ENCODE results near the gene POU2F1.
A peak's percentile ranks its signal among the peaks of the same experiment; 100 is the strongest.

Gene POU2F1

DNA sequence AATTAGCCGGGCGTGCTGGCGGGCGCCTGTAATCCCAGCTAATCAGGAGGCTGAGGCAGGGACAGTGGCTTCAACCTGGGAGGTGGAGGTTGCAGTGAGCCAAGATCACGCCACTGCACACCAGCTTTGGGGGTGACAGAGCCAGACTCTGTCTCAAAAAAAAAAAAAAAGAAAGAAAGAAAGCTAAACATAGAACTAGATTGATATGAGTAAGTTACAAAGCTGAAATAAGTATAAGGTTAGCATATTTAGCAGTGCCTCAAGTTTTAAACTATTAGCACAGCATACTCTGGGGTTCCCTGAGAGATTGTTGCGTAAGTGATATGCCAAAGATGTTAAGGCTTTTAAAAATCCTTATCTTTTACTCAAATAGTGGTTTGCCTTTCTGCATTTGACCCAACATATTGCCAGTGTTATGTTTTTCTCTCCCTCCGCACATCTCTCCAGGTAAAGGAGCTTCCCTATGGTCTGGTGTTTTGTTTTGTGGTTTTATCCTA, 171.6 kb downstream of the POU2F1 start:
- no peak for DNase-seq (ENCODE audit: low read depth, low spot score)
- no peak overlapping the region for H3K4me3 ChIP-seq (ENCODE audit: low read depth, low read length)
- TF ChIP-seq, protein P1, sequence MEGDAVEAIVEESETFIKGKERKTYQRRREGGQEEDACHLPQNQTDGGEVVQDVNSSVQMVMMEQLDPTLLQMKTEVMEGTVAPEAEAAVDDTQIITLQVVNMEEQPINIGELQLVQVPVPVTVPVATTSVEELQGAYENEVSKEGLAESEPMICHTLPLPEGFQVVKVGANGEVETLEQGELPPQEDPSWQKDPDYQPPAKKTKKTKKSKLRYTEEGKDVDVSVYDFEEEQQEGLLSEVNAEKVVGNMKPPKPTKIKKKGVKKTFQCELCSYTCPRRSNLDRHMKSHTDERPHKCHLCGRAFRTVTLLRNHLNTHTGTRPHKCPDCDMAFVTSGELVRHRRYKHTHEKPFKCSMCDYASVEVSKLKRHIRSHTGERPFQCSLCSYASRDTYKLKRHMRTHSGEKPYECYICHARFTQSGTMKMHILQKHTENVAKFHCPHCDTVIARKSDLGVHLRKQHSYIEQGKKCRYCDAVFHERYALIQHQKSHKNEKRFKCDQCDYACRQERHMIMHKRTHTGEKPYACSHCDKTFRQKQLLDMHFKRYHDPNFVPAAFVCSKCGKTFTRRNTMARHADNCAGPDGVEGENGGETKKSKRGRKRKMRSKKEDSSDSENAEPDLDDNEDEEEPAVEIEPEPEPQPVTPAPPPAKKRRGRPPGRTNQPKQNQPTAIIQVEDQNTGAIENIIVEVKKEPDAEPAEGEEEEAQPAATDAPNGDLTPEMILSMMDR (IDR thresholded peaks at IDR 0.05; ENCODE audit: low read depth, low read length), result no peak
- in situ Hi-C loops (cut with HindIII; ENCODE audit: low sequenced_read_pairs), result no loop called here

DNA sequence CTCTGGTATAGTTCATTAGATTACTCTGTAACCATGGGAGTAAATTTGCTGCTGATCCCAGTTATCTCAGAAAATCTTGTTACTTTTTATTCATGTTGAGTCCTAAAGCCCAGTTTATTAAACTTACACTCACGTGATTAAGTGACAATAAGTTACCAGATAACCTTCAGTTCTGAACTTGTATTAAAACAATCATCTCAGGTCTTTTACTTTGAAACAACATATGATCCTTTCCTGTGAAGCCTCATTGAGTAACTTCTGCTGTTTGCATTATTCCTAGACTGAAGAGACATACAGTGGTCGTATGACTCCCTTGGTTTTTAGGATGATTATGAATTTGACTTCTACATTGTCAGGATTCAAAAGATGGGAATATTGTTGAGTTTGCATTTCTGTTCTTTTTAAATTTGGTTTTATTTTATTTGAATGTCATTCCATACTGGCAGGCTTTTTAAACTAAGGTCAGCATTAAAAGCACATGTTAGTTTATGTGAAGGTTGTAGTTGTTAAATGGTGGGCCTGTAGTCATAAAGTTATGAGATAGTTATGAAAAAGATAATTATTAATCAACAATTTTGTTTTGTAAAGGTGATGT, 179.8 kb downstream of the POU2F1 start:
- in situ Hi-C loops (cut with HindIII; ENCODE audit: low sequenced_read_pairs), result no loop called here

DNA sequence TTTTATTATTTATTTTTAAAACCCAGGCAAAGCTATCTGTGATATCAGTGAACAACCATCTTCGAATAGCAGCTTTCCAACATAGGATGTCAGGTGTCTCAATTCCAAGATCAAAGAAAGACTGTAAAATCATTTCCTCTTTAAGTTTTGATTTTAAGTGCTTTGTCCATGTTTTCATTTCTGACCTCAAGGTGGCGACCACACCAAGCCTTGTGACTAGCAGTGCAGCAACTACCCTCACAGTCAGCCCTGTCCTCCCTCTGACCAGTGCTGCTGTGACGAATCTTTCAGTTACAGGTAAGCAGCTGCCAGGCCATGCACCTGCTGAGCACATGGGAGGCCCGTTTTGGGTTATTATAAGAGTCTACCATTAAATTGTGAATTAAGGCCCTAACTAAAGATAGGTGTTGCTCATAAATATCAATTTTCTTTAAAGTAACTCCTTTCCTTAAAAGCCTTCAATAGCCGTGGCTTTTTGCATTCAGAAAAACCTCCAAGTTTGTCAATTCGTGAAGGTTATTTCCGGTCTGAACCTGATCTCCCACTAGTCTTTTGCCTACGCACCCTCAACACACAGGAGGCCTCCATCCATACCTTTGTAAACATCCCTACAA, 180.7 kb downstream of the POU2F1 start:
- DNase-seq (ENCODE audit: low read depth, low spot score), result peak; percentile 58
- H3K4me3 ChIP-seq (ENCODE audit: low read depth, low read length), result no peak overlapping the region
- TF ChIP-seq, protein P1 (IDR thresholded peaks at IDR 0.05; ENCODE audit: low read depth, low read length), result peak; percentile 61
- in situ Hi-C loops (cut with HindIII; ENCODE audit: low sequenced_read_pairs), result no loop called here

More for the DNA sequence above, 179.8 kb downstream of the POU2F1 start:
- DNase-seq (ENCODE audit: low read depth, low spot score), result no peak
- TF ChIP-seq, protein P1 (IDR thresholded peaks at IDR 0.05; ENCODE audit: low read depth, low read length), result no peak
- no peak overlapping the region for H3K4me3 ChIP-seq (ENCODE audit: low read depth, low read length)

DNA sequence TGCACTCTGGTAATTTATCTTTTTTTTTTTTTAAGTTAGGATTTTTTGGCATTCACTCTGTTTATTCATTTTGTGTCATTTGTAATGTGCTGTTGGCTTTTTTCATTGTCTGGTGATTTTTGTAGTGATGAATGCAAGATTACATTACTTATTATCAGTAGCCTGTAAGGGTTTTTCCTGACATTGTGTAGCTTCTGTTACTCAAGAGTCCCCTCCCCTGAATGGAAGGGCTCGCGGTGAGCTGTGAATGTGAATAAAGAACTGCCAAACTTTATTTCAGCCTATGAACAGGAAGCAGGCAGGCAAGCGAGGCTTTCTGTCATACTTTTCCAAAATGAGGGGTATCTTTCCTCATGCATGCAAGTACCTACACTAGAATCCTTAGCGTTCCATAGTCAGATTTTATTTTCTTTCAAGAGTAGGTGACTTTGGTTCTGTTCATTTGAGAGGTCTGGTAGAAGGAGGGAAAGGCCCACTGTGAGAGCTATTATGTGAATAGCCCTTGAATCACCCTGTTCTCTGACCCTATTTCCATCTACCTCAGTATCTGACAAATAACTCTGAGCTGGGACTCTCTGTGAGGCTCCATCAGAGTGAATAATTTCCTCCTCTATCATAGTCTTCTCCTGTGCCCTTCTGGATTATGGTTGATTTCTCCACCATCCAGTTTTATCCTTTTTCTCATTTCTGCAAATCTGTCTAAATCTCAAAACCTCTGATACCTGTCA, 183.6 kb downstream of the POU2F1 start:
- no peak for DNase-seq (ENCODE audit: low read depth, low spot score)
- TF ChIP-seq, protein P1 (IDR thresholded peaks at IDR 0.05; ENCODE audit: low read depth, low read length), result no peak
- in situ Hi-C loops (cut with HindIII; ENCODE audit: low sequenced_read_pairs), result no loop called here
- no peak overlapping the region for H3K4me3 ChIP-seq (ENCODE audit: low read depth, low read length)

DNA sequence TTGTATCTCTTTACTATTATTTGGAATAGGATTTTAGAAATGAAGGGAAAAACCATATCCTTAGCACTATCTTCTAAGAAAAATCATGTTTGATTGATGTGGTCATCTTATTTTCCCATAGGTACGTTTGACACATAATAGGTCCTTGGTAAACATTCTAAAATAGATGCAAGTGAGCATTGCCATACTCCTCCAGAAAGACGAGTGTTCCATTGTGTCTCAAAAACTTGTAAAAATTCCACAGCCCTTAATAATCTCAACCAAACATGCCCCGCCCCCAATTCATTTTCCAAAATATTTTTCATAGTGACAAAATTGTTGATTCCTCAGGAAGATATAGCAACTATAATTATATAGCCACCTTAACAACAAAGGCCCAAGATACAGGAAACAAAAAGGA, 184.2 kb downstream of the POU2F1 start:
- no peak overlapping the region for H3K4me3 ChIP-seq (ENCODE audit: low read depth, low read length)
- no peak for DNase-seq (ENCODE audit: low read depth, low spot score)
- in situ Hi-C loops (cut with HindIII; ENCODE audit: low sequenced_read_pairs), result no loop called here
- TF ChIP-seq, protein P1 (IDR thresholded peaks at IDR 0.05; ENCODE audit: low read depth, low read length), result no peak

DNA sequence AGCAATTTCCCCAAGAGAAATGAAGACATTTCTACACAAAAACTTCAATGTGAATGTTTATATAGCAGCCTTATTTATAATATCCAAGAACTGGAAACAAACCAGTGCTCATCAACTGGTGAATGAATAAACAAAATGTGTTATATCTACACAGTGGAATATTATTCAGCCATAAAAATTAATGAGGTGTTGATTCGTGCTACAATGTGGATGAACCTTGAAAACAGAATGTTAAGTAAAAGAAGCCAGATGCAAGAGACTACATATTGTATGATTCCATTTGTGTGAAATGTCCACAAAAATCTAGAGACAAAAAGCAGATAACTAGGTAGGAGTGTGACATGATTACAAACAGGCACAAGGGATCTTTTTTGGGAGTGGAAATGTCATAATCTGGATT, 187.7 kb downstream of the POU2F1 start:
- no peak overlapping the region for H3K4me3 ChIP-seq (ENCODE audit: low read depth, low read length)
- TF ChIP-seq, protein P1 (IDR thresholded peaks at IDR 0.05; ENCODE audit: low read depth, low read length), result no peak
- in situ Hi-C loops (cut with HindIII; ENCODE audit: low sequenced_read_pairs), result no loop called here
- no peak for DNase-seq (ENCODE audit: low read depth, low spot score)

Measured in astrocyte of the spinal cord (primary cell).